Activated CD4-positive, alpha-beta T cell treated with anti-CD3 and anti-CD28 coated beads for 24 hours (primary cell): ENCODE data around the gene TMEM50A.
"Not testable (repeated sequence)": the region's sequence is repeated elsewhere in the genome, so short reads cannot be mapped to it uniquely, and the experiment has no call there.

Experiments used
- DNase-seq, 2 donors: peaks; one replicate each; pipeline ENCODE4 v3.0.0-alpha.2; 2020; ENCODE audit warnings: low read depth in 2 of 2

TMEM50A gene

GRCh38 chr1:25338188-25338981 is at the start of gene TMEM50A:
Gene TMEM50A, plus strand, starts transcription at chr1:25338334. Its CDS starts 2,153 bp downstream, at chr1:25340487.
- peak; percentile 79 to 83 for DNase-seq

GRCh38 chr1:25288573-25289101 is 49.5 kb upstream of the TMEM50A start:
- DNase-seq: not testable (repeated sequence)

GRCh38 chr1:25290043-25290442 is 48.1 kb upstream of the TMEM50A start:
- not testable (repeated sequence) for DNase-seq

- not testable (repeated sequence) for DNase-seq
Measured at GRCh38 chr1:25293426-25293825, 44.7 kb upstream of the TMEM50A start.

GRCh38 chr1:25294889-25295826 is 43.0 kb upstream of the TMEM50A start:
- not testable (repeated sequence) for DNase-seq

- DNase-seq: not testable (repeated sequence)
Measured at GRCh38 chr1:25296501-25296900, 41.6 kb upstream of the TMEM50A start.

- DNase-seq: not testable (repeated sequence)
Measured at GRCh38 chr1:25300729-25301128, 37.4 kb upstream of the TMEM50A start.

GRCh38 chr1:25302330-25302729 is 35.8 kb upstream of the TMEM50A start:
- DNase-seq: not testable (repeated sequence)

GRCh38 chr1:25304936-25305335 is 33.2 kb upstream of the TMEM50A start:
- DNase-seq: not testable (repeated sequence)

GRCh38 chr1:25308168-25308567 is 30.0 kb upstream of the TMEM50A start:
- not testable (repeated sequence) for DNase-seq

- not testable (repeated sequence) for DNase-seq
Measured at GRCh38 chr1:25309085-25309484, 29.0 kb upstream of the TMEM50A start.

GRCh38 chr1:25309486-25309885 is 28.6 kb upstream of the TMEM50A start:
- not testable (repeated sequence) for DNase-seq

GRCh38 chr1:25312806-25313470 is 25.2 kb upstream of the TMEM50A start:
- DNase-seq: not testable (repeated sequence)

- not testable (repeated sequence) for DNase-seq
Measured at GRCh38 chr1:25320314-25320938, 17.7 kb upstream of the TMEM50A start.

GRCh38 chr1:25322127-25322526 is 16.0 kb upstream of the TMEM50A start:
- DNase-seq: not testable (repeated sequence)

- not testable (repeated sequence) for DNase-seq
Measured at GRCh38 chr1:25324407-25324806, 13.7 kb upstream of the TMEM50A start.

GRCh38 chr1:25327864-25328790 is 10.0 kb upstream of the TMEM50A start:
- DNase-seq: not testable (repeated sequence)

- not testable (repeated sequence) for DNase-seq
Measured at GRCh38 chr1:25328791-25329185, 9.3 kb upstream of the TMEM50A start.

- not testable (repeated sequence) for DNase-seq
Measured at GRCh38 chr1:25329336-25329735, 8.8 kb upstream of the TMEM50A start.

- DNase-seq: not testable (repeated sequence)
Measured at GRCh38 chr1:25329950-25330349, 8.2 kb upstream of the TMEM50A start.
